Measurements from ENCODE around the gene DGKD. TPM values are rescaled to one million over a fixed set of nuclear protein-coding genes. Genes with fewer than 3 reads are reported as not detected.

The DGKD gene
- total and polyA plus RNA-seq, 9 of the 15 experiments (the other 6 are each of a cell fraction or from before 2014, with no cell fraction given) = 0.52 to 29.5 (median 10.6) TPM

- Histone ChIP-seq H3K9me1 (ENCODE audit: control insufficient read depth, insufficient read depth, low read length) (no peaks in the 10 kb centered on the region), H3K4me3 (peak overlapping the region; percentile 52), H4K20me1 (replicated peaks; ENCODE audit: control insufficient read depth, insufficient read depth, low read length) (peaks cover 6% of the 10 kb centered on the region; the same call in 1 of the 2 replicates), H3K4me1 (replicated peaks in 1 of 2; ENCODE audit: control insufficient read depth in 2 of 2, insufficient read depth in 2 of 2, low read length in 2 of 2) (peaks cover 31 to 37% of the 10 kb centered on the region in 2 experiments), H3K36me3 (ENCODE audit: control insufficient read depth, insufficient read depth, low read length) (peaks cover 12% of the 10 kb centered on the region; the same call in 2 of the 3 replicates), H3K79me2 (ENCODE audit: control insufficient read depth, insufficient read depth, low read length) (peaks cover 32% of the 10 kb centered on the region), H3K4me2 (ENCODE audit: insufficient read depth, low read length) (peak overlapping the region; percentile 74), H3K9me3 (replicated peaks; ENCODE audit: control insufficient read depth, insufficient read depth, low read depth, low read length) (no peaks in the 10 kb centered on the region), H2AFZ (ENCODE audit: low read depth, low read length) (no peak overlapping the region), H3K27me3 (ENCODE audit: control insufficient read depth in 2 of 2, insufficient read depth in 2 of 2, low read length in 2 of 2) (no peaks in the 10 kb centered on the region), H3K27ac (ENCODE audit: extremely low read depth, low read depth, low read length) (no peak overlapping the region), H3K9ac (ENCODE audit: insufficient read depth in 1 of 2, low read depth in 2 of 2, low read length in 2 of 2) (peak overlapping the region in 1 of 2 experiments; percentile 93; a peak in 3 of 4 replicates)
- FAIRE-seq = no peak
- 12% methylated on average over 15 of the region's 46 CpGs for WGBS (ENCODE audit: insufficient coverage, low coverage, missing lambda C conversion rate)
- no TSS peak for BruUV-seq (replicated peaks)
- ChIA-PET POLR2A (interaction anchor here (0.7 kb wide), 1 partner anchor 749 kb away, joined by 4 read pairs; no protein-coding TSS in a partner anchor), CTCF (ENCODE audit: low intra/inter-chr PET ratio) (no interaction called here)
- in situ Hi-C loops (cut with MboI) = no loop called here
- intact Hi-C loops (cut with micrococcal nuclease) = no loop called here
- TF ChIP-seq RBBP5 (IDR thresholded peaks at IDR 0.05; ENCODE audit: borderline replicate concordance, insufficient read depth, low read length, poor library complexity, severe bottlenecking) (peak; percentile 19), RBFOX2 (IDR thresholded peaks at IDR 0.05; ENCODE audit: low read depth, low read length) (0 out of 2 replicates have a peak, but pooled peaks have one; percentile 21), HDGF (IDR thresholded peaks at IDR 0.05) (no peak), ZNF318 (IDR thresholded peaks at IDR 0.05; ENCODE audit: borderline replicate concordance in 1 of 2, low read depth in 1 of 2) (no peak), FOXP1 (CRISPR knock-in tag; IDR thresholded peaks at IDR 0.05) (0 out of 2 replicates have a peak, but pooled peaks have one; percentile 7)
- DNase-seq (ENCODE audit: extremely low read depth in 1 of 4, low spot score in 3 of 4) = no peak
- no peak for ATAC-seq
These were observed 779 bp downstream of the DGKD start for GRCh38 chr2:233354971-233355574.
